ENCODE data around the gene AK4.

Gene AK4

GRCh38 chr1:65245295-65245694 lies 97.3 kb downstream of the AK4 start:
- DNase-seq (ENCODE audit: low spot score) = no peak

GRCh38 chr1:65247419-65248359 lies 99.7 kb downstream of the AK4 start:
- no peak for DNase-seq (ENCODE audit: low spot score)

- DNase-seq (ENCODE audit: low spot score) = no peak
Observed at GRCh38 chr1:65250826-65251225, 102.8 kb downstream of the AK4 start.

DNA sequence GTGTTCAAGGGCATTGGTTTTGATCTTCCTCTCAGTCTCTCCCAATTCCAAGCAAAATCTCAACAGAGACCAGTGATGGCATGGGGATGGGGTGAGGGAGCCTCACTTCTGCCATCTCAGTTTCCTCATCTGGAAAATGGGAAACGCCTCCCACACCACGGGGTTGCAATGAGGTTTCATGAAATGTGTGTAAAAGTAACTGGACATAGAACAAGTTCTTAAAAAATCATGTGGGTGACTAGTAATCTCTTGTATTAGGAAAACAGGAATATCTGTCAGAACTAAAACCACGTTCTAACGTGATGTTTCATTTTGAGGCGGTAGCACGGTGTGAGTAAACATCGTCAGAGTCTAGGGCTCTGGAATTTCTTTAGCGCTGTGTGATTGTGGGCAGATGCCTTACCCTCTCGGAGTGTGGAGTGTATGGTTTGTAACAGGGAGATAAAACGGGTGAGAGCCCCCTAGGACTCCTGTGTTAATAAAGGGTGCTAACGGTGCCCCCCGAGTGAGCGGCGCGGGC lies 105.9 kb downstream of the AK4 start:
- DNase-seq (ENCODE audit: low spot score) = no peak

- peak; percentile 69 for DNase-seq (ENCODE audit: low spot score)
Observed at GRCh38 chr1:65254320-65255034, 106.5 kb downstream of the AK4 start.

GRCh38 chr1:65255035-65255655 lies 107.1 kb downstream of the AK4 start:
- DNase-seq (ENCODE audit: low spot score) = peak; percentile 42

GRCh38 chr1:65255656-65256050 lies 107.7 kb downstream of the AK4 start:
- no peak for DNase-seq (ENCODE audit: low spot score)

DNA sequence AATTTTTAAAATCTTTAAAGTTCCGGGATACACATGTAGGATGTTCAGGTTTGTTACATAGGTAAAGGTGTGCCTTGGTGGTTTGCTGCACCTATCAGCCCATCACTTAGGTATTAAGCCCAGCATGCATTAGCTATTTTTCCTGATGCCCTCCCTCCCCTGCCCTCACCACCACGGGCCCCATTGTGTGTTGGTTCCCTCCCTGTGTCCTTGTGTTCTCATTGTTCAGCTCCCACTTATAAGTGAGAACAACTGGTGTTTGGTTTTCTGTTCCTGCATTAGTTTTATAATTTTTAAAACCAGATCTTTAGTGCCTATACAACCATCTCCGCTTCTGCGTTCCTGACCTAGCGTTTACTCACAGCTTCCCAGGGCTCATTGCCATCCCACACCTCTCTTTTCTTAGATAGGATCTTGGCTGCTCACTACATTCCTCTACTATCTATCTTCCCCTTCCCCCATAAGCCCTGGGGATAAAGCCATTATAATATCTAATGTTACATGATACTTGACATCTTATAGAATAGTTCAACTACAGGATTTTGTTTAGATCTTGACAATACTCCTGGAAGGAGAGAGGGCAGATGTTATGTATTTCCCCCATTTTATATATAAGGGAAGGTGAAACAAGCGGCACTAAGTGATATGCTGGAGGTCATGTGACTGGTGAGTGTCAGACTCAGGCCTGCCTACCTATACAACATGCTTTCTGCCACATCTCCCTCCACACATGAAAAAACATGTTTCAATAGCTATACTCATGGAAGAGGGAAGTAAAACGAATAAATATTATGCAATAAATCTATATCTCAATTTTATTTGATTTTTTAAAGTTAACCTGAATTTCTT lies 109.1 kb downstream of the AK4 start:
- no peak for DNase-seq (ENCODE audit: low spot score)

GRCh38 chr1:65258106-65258505 lies 110.1 kb downstream of the AK4 start:
- DNase-seq (ENCODE audit: low spot score) = no peak

- no peak for DNase-seq (ENCODE audit: low spot score)
Observed at GRCh38 chr1:65259816-65260215, 111.8 kb downstream of the AK4 start.

- no peak for DNase-seq (ENCODE audit: low spot score)
Observed at GRCh38 chr1:65260851-65261473, 113.0 kb downstream of the AK4 start.

DNA sequence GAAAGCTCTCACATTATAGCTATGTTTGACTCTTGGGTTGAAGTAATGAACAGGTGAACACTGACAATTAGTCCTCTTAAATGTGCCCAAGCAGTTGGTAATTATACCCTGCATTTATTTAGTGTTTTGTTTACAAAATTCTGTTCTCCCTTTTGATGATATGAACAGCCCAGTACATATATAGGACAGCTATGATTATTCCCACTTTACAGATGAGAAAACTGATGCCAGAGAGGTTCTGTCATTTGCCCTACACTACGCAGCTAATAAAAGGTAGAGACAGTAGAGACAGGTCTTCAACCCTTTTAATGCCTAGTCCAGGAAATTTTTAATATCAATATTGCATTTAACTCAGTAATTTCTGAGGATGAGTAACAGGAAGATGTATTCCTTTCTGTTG lies 115.3 kb downstream of the AK4 start:
- no peak for DNase-seq (ENCODE audit: low spot score)

GRCh38 chr1:65264197-65264929 lies 116.4 kb downstream of the AK4 start:
- peak; percentile 74 for DNase-seq (ENCODE audit: low spot score)

- no peak for DNase-seq (ENCODE audit: low spot score)
Observed at GRCh38 chr1:65265296-65265650, 117.3 kb downstream of the AK4 start.

GRCh38 chr1:65265651-65266351 lies 117.8 kb downstream of the AK4 start:
- peak; percentile 73 for DNase-seq (ENCODE audit: low spot score)

GRCh38 chr1:65266476-65266875 lies 118.5 kb downstream of the AK4 start:
- no peak for DNase-seq (ENCODE audit: low spot score)

GRCh38 chr1:65267271-65267670 lies 119.3 kb downstream of the AK4 start:
- no peak for DNase-seq (ENCODE audit: low spot score)

DNA sequence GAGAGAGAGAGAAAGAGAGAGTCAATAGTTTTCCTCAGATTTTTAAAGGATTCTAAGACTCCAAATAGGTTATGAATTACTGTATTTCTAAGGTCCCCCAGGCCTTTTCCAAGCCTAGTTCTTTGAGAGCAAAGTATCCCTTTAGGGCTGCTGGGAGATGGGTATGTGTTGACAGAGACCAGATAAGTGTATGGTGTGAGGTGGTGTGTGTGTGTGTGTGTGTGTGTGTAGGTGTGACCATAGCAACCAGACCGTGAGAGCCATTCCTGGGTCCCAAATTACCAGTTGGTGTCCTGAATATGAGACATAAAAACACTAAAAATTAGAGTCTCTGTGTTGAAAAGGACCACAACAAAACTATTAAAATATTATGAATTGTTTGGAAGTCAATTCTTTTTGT lies 119.7 kb downstream of the AK4 start:
- no peak for DNase-seq (ENCODE audit: low spot score)

- DNase-seq (ENCODE audit: low spot score) = no peak
Observed at GRCh38 chr1:65269612-65270011, 121.6 kb downstream of the AK4 start.

All from SK-N-DZ (cell line).